ACC112 (cell line): ENCODE results near the gene IFT80.

Experiments used
- H2AFZ ChIP-seq: fragments of 200-600 bp; sonication (generic); one replicate; pipeline ENCODE4 v1.6.0; 2017; ENCODE audit warnings: antibody characterized with exemption, low read length; ENCODE audit not compliant: unreplicated experiment
- H3K27ac ChIP-seq: fragments of 200-600 bp; sonication (generic); 2 replicates; pipeline ENCODE4 v1.5.1; 2014; ENCODE audit warnings: low read depth, mild to moderate bottlenecking, antibody characterized with exemption, low read length, moderate library complexity
- H3K27me3 ChIP-seq: fragments of 200-600 bp; sonication (generic); 2 replicates; pipeline ENCODE4 v1.6.1; 2014; ENCODE audit warnings: mild to moderate bottlenecking, antibody characterized with exemption, low read length, moderate library complexity, mixed read lengths; ENCODE audit not compliant: insufficient read depth
- H3K36me3 ChIP-seq: fragments of 200-600 bp; sonication (generic); 2 replicates; pipeline ENCODE4 v1.6.1; 2016; ENCODE audit warnings: mild to moderate bottlenecking, antibody characterized with exemption, low read length, moderate library complexity, mixed read lengths; ENCODE audit not compliant: insufficient read depth
- H3K4me1 ChIP-seq: fragments of 200-600 bp; sonication (generic); one replicate; pipeline ENCODE4 v1.6.1; 2016; ENCODE audit warnings: low read length, mixed read lengths; ENCODE audit not compliant: insufficient read depth, unreplicated experiment, control insufficient read depth
- H3K4me3 ChIP-seq: fragments of 200-600 bp; sonication (generic); 2 replicates; pipeline ENCODE4 v1.5.1; 2014; ENCODE audit warnings: mild to moderate bottlenecking, low read depth, low read length
- H3K79me2 ChIP-seq: fragments of 200-600 bp; sonication (generic); one replicate; pipeline ENCODE4 v1.6.0; 2016; ENCODE audit warnings: low read length; ENCODE audit not compliant: control insufficient read depth, unreplicated experiment, insufficient read depth

Gene IFT80

DNA sequence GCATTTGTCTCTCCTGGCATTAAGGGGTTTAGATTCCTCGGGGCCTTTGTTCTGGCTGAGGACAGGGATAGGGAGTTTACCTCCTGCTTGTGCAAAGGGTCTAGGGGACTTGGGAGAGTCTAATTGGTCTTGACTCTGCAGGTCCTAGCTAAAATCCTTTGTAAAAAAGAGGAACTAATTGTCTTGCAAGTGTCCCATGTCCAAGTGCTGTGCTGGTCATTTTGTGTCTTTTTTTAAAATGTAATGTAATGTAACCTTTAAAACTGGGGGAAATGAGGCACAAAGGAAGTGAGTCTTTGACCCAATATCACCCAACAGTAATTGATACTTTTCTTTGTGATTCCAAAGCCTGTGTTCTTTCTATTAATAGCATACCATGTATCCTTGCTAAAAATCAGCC, 188.7 kb downstream of the IFT80 start:
- no peak overlapping the region for H2AFZ ChIP-seq
- H3K4me3 ChIP-seq: no peak overlapping the region
- H3K36me3 ChIP-seq: no peaks in the 10 kb centered on the region
- peaks cover 6% of the 10 kb centered on the region for H3K4me1 ChIP-seq
- no peaks in the 10 kb centered on the region for H3K79me2 ChIP-seq
- no peak overlapping the region for H3K27ac ChIP-seq
- H3K27me3 ChIP-seq: peaks cover 7% of the 10 kb centered on the region; the same call in 1 of the 2 replicates
